H1 (cell line): ENCODE measurements around the gene SFRP5. TPM values are rescaled to one million over a fixed set of nuclear protein-coding genes. Genes with fewer than 3 reads are reported as not detected.
A peak's percentile ranks its signal among the peaks of the same experiment; 100 is the strongest.

Experiments used
- CTCF ChIA-PET: fragments of 300-600 bp; sonication (Branson Sonifier 250); formaldehyde crosslinking; loops from one replicate; lab custom pipeline; 2021; ENCODE audit not compliant: partially characterized antibody; lab: Charles Lee
- POLR2A ChIA-PET: fragments of 300-600 bp; sonication (Branson Sonifier 250); formaldehyde crosslinking; loops from one replicate; lab custom pipeline; 2021; ENCODE audit warnings: inconsistent platforms; ENCODE audit not compliant: partially characterized antibody; lab: Charles Lee
- DNase-seq, 2 experiments: peaks; one replicate each; pipeline versions ENCODE4 v3.0.0 to v3.0.0-alpha.2; 2010 to 2022; ENCODE audit warnings: low spot score in 2 of 2, low read depth in 1 of 2, mixed read lengths in 1 of 2
- FAIRE-seq: peaks from 2 replicates; lab custom pipeline; 2011; peaks lifted over from hg19 to GRCh38; lab: Jason Lieb, UNC
- H2AFZ ChIP-seq: 2 replicates; pipeline ENCODE4 v1.8.1; 2012; ENCODE audit warnings: low read length, inconsistent platforms
- H2AK5ac ChIP-seq: 2 replicates; pipeline ENCODE4 v1.6.1; 2013; ENCODE audit warnings: low read depth, low read length
- H2BK120ac ChIP-seq: replicated peaks from 2 replicates; pipeline ENCODE3; 2013; ENCODE audit warnings: low read depth, low read length, inconsistent platforms
- H2BK12ac ChIP-seq: 2 replicates; pipeline ENCODE4 v1.6.1; 2013; ENCODE audit warnings: low read depth, low read length
- H2BK15ac ChIP-seq: 2 replicates; pipeline ENCODE4 v1.6.1; 2013; ENCODE audit warnings: low read length
- H2BK20ac ChIP-seq: 2 replicates; pipeline ENCODE4 v1.6.1; 2013; ENCODE audit warnings: low read length
- H2BK5ac ChIP-seq: 2 replicates; pipeline ENCODE4 v1.6.1; 2013; ENCODE audit warnings: low read depth, low read length
- H3K14ac ChIP-seq: 2 replicates; pipeline ENCODE4 v1.6.1; 2013; ENCODE audit warnings: inconsistent platforms; ENCODE audit not compliant: insufficient read length
- H3K18ac ChIP-seq: 2 replicates; pipeline ENCODE4 v1.6.1; 2013; ENCODE audit warnings: low read length; ENCODE audit errors: extremely low read depth
- H3K23ac ChIP-seq: 2 replicates; pipeline ENCODE4 v1.6.1; 2013; ENCODE audit warnings: inconsistent platforms; ENCODE audit not compliant: insufficient read length
- H3K23me2 ChIP-seq: 2 replicates; pipeline ENCODE4 v1.6.1; 2013; ENCODE audit warnings: low read depth, low read length
- H3K27ac ChIP-seq: 2 replicates; pipeline ENCODE4 v1.6.1; 2011; ENCODE audit warnings: low read depth, low read length, inconsistent platforms
- H3K27me3 ChIP-seq, 4 experiments: replicated peaks in 1 of 4; 1 replicate in 1 of 4; 2 replicates in 3 of 4; pipeline versions ENCODE4 v1.6.1 to v1.8.1; 2011 to 2013; ENCODE audit warnings: low read length in 3 of 4, mild to moderate bottlenecking in 3 of 4, inconsistent platforms in 2 of 4, mixed read lengths in 2 of 4, moderate library complexity in 1 of 4; ENCODE audit not compliant: control insufficient read depth in 3 of 4, insufficient read depth in 3 of 4; ENCODE audit errors: extremely low read depth in 1 of 4
- H3K36me3 ChIP-seq, 4 experiments: 2 replicates each; pipeline versions ENCODE4 v1.6.1 to v1.8.1; 2011 to 2013; ENCODE audit warnings: mild to moderate bottlenecking in 4 of 4, low read length in 3 of 4, moderate library complexity in 2 of 4, control low read depth in 1 of 4, inconsistent platforms in 1 of 4; ENCODE audit not compliant: insufficient read depth in 4 of 4, control insufficient read depth in 2 of 4
- H3K4ac ChIP-seq: replicated peaks from 2 replicates; pipeline ENCODE3; 2013; ENCODE audit warnings: low read length, low read depth, mixed read lengths, inconsistent platforms; ENCODE audit not compliant: insufficient read length
- H3K4me1 ChIP-seq, 4 experiments: replicated peaks in 1 of 4; 1 replicate in 1 of 4; 2 replicates in 3 of 4; pipeline versions ENCODE4 v1.6.1 to v1.8.1; 2011 to 2013; ENCODE audit warnings: low read length in 3 of 4, inconsistent platforms in 2 of 4, mixed read lengths in 1 of 4; ENCODE audit not compliant: insufficient read depth in 4 of 4, control insufficient read depth in 3 of 4
- H3K4me2 ChIP-seq, 2 experiments: 2 replicates each; pipeline versions ENCODE4 v1.6.1 to v1.8.1; 2011 to 2013; ENCODE audit warnings: low read depth in 2 of 2, low read length in 2 of 2, control low read depth in 1 of 2, inconsistent platforms in 1 of 2, mild to moderate bottlenecking in 1 of 2; ENCODE audit not compliant: insufficient read depth in 1 of 2
- H3K4me3 ChIP-seq, 4 experiments: fragments of 200-600, 300-600 bp in 1 of 4; sonication (generic), shearing (Covaris generic), sonication (Bioruptor Twin) in 1 of 4; 2 replicates each; pipeline versions ENCODE4 v1.5.1 to v1.8.1; 2011 to 2016; ENCODE audit warnings: low read length in 4 of 4, low read depth in 3 of 4, control low read depth in 2 of 4, inconsistent platforms in 2 of 4, mild to moderate bottlenecking in 2 of 4, mixed read lengths in 1 of 4, moderate library complexity in 1 of 4; ENCODE audit not compliant: insufficient read depth in 2 of 4; ENCODE audit errors: extremely low read depth in 1 of 4
- H3K56ac ChIP-seq: replicated peaks from 2 replicates; pipeline ENCODE3; 2013; ENCODE audit warnings: low read depth, mild to moderate bottlenecking, mixed read lengths, low read length, inconsistent platforms; ENCODE audit not compliant: insufficient read length
- H3K79me1 ChIP-seq: 2 replicates; pipeline ENCODE4 v1.6.1; 2013; ENCODE audit warnings: low read depth, low read length, control low read depth
- H3K79me2 ChIP-seq, 2 experiments: 2 replicates each; pipeline versions ENCODE4 v1.6.1 to v1.8.1; 2012 to 2013; ENCODE audit warnings: low read length in 2 of 2, mild to moderate bottlenecking in 2 of 2, inconsistent platforms in 1 of 2; ENCODE audit not compliant: insufficient read depth in 2 of 2, control insufficient read depth in 1 of 2
- H3K9ac ChIP-seq, 4 experiments: replicated peaks in 1 of 4; 1 replicate in 1 of 4; 2 replicates in 3 of 4; pipeline versions ENCODE4 v1.6.1 to v1.8.1; 2011 to 2013; ENCODE audit warnings: low read depth in 3 of 4, low read length in 3 of 4, control low read depth in 2 of 4, mild to moderate bottlenecking in 2 of 4, moderate library complexity in 2 of 4, inconsistent platforms in 1 of 4; ENCODE audit errors: extremely low read depth in 1 of 4
- H3K9me3 ChIP-seq, 2 experiments: 2 replicates each; pipeline versions ENCODE4 v1.6.1 to v1.8.1; 2012 to 2013; ENCODE audit warnings: mild to moderate bottlenecking in 2 of 2, moderate library complexity in 2 of 2, control low read depth in 1 of 2, inconsistent platforms in 1 of 2, low read depth in 1 of 2, low read length in 1 of 2, mixed read lengths in 1 of 2; ENCODE audit not compliant: insufficient read depth in 2 of 2
- H4K20me1 ChIP-seq, 2 experiments: replicated peaks in 1 of 2; 2 replicates each; pipeline versions ENCODE3 to v1.8.1; 2011 to 2013; ENCODE audit warnings: inconsistent platforms in 2 of 2, low read length in 2 of 2, mild to moderate bottlenecking in 1 of 2; ENCODE audit not compliant: insufficient read depth in 2 of 2, control insufficient read depth in 1 of 2
- H4K5ac ChIP-seq: 2 replicates; pipeline ENCODE4 v1.6.1; 2013; ENCODE audit warnings: low read length, low read depth, mixed read lengths, inconsistent platforms; ENCODE audit not compliant: insufficient read length
- H4K8ac ChIP-seq: 2 replicates; pipeline ENCODE4 v1.8.0; 2013; ENCODE audit warnings: mild to moderate bottlenecking, moderate library complexity, low read length, inconsistent platforms; ENCODE audit not compliant: insufficient read depth; ENCODE audit errors: extremely low read depth
- H4K91ac ChIP-seq: replicated peaks from 2 replicates; pipeline ENCODE3; 2013; ENCODE audit warnings: low read length, mixed read lengths, inconsistent platforms; ENCODE audit not compliant: insufficient read length
- GABPA ChIP-seq: IDR thresholded peaks from 2 replicates; pipeline ENCODE4 v1.6.1; 2011; ENCODE audit warnings: mild to moderate bottlenecking, low read length, moderate library complexity, borderline replicate concordance; ENCODE audit not compliant: insufficient read depth
- KDM5A ChIP-seq: fragments of 200-600 bp; IDR thresholded peaks from 2 replicates; pipeline ENCODE4 v1.7.1; 2012; ENCODE audit warnings: mild to moderate bottlenecking, low read length, inconsistent platforms, mixed read lengths
- RXRA ChIP-seq: IDR thresholded peaks from 2 replicates; pipeline ENCODE4 v1.6.1; 2011; ENCODE audit warnings: low read depth, mild to moderate bottlenecking, low read length, moderate library complexity; ENCODE audit not compliant: insufficient read depth
- SIX5 ChIP-seq: IDR thresholded peaks from 2 replicates; pipeline ENCODE4 v1.6.1; 2011; ENCODE audit warnings: mild to moderate bottlenecking, low read depth, low read length
- SUZ12 ChIP-seq: fragments of 200-600 bp; sonication (generic); IDR thresholded peaks from 2 replicates; pipeline ENCODE4 v1.6.1; 2012; ENCODE audit warnings: mild to moderate bottlenecking, inconsistent platforms, low read length, moderate library complexity, mixed read lengths
- TCF12 ChIP-seq: IDR thresholded peaks from 2 replicates; pipeline ENCODE4 v1.6.1; 2011; ENCODE audit warnings: low read depth, mild to moderate bottlenecking, low read length
- WGBS, 2 experiments: shearing (Covaris generic) in 1 of 2; methylation state at CpG; one replicate each; pipeline versions ENCODE4 v1.1.6 to v1.1.7; 2013 to 2015; ENCODE audit warnings: low lambda C conversion rate in 2 of 2, mixed read lengths in 2 of 2, inconsistent platforms in 1 of 2, low coverage in 1 of 2, missing lambda C conversion rate in 1 of 2; ENCODE audit not compliant: insufficient replicate concordance in 2 of 2, insufficient coverage in 1 of 2, insufficient read length in 1 of 2; ENCODE audit errors: extremely low coverage in 1 of 2, missing lambda C conversion rate in 1 of 2; 5-methylcytosine and 5-hydroxymethylcytosine counted together
- polyA plus RNA-seq, 7 experiments: library from polyadenylated mRNA; depleted of rRNA in 3 of 7; stranded (reverse) in 5 of 7; unstranded in 2 of 7; fragments of >200 nt in 5 of 7; fragments of 200-250 nt in 2 of 7; gene quantifications; 1 replicate in 5 of 7; 2 replicates in 1 of 7; 4 replicates in 1 of 7; pipeline versions ENCODE4 v1.2.1 to v1.2.3, GENCODE V29; 2011 to 2013; ENCODE audit warnings: missing spikeins in 2 of 7, mixed read lengths in 2 of 7
- total RNA-seq: library from RNA; stranded (reverse); fragmentation: NEBNext Ultra II Directional; extraction: Animal tissue kit (Norgen Biotek cat#: 25700); gene quantifications from 2 replicates; pipeline ENCODE4 v1.2.1, GENCODE V29; 2021
- TF ChIP-seq, protein P1 (sequence below): IDR thresholded peaks from 2 replicates; pipeline ENCODE4 v1.6.1; 2012; ENCODE audit warnings: inconsistent platforms

Gene SFRP5
- total and polyA plus RNA-seq, 2 of the 8 experiments (the other 6 are each of a cell fraction or from before 2014, with no cell fraction given): 3.9 to 5.9 TPM

DNA sequence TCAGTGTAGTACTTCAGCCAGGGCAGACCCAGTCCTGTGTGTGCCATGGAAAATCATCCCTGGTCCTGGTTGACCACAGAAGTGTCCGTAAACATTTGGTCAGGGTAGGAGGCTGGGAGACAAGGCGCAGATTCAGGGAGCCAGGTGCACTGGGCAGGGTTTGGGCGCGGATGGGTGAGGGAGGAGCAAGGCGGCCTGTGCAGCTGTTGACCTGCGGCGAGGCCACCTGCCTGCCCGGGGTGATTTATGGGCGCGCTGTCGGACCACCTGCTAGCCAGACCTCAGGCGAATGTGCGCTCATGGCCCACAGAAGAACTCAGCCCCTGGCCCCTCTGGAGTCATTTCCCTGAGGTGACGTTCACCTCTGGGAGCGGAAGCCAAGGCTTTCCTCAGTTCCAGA lies 6.6 kb downstream of the SFRP5 start:
- Histone ChIP-seq H3K9ac (no peak overlapping the region), H3K9me3 (no peaks in the 10 kb centered on the region), H4K20me1 (no peaks in the 10 kb centered on the region), H2AK5ac (no peak overlapping the region), H3K27me3 (peaks cover 1 to 17% (median 11%) of the 10 kb centered on the region in 4 experiments), H2BK5ac (no peak overlapping the region), H2BK20ac (no peak overlapping the region), H2BK120ac (no peak overlapping the region), H3K27ac (no peak overlapping the region), H3K4me2 (no peak overlapping the region), H3K14ac (no peak overlapping the region)
- WGBS, 2 experiments: 94% methylated on average over 15 of the region's 15 CpGs; no CpG with 5 or more reads in 1 of the 2 experiments
- TF ChIP-seq TCF12 (no peak), KDM5A (no peak), GABPA (no peak), RXRA (no peak), SUZ12 (no peak), SIX5 (no peak)
- TF ChIP-seq, protein P1, sequence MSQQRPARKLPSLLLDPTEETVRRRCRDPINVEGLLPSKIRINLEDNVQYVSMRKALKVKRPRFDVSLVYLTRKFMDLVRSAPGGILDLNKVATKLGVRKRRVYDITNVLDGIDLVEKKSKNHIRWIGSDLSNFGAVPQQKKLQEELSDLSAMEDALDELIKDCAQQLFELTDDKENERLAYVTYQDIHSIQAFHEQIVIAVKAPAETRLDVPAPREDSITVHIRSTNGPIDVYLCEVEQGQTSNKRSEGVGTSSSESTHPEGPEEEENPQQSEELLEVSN: no peak
- TF ChIP-seq, all 59 proteins: peak for 0
- no peak overlapping the region for H3K4me3 ChIP-seq
- no peaks in the 10 kb centered on the region for H3K79me1 ChIP-seq
- no peak overlapping the region for H4K8ac ChIP-seq
- no peak overlapping the region for H3K23ac ChIP-seq
- no peak overlapping the region for H4K91ac ChIP-seq
- no peaks in the 10 kb centered on the region for H3K23me2 ChIP-seq
- FAIRE-seq (no peak), DNase-seq (no peak)
- peaks cover 0 to under 1% (median 0%) of the 10 kb centered on the region in 4 experiments; a peak in 3 of 8 replicates for H3K36me3 ChIP-seq
- peaks cover 0 to 12% (median 7%) of the 10 kb centered on the region in 4 experiments; a peak in 6 of 7 replicates for H3K4me1 ChIP-seq
- no peak overlapping the region for H2BK12ac ChIP-seq
- H3K4ac ChIP-seq: no peak overlapping the region
- ChIA-PET POLR2A (interaction anchor here (1.8 kb wide), 1 partner anchor 13 kb away, joined by 6 read pairs; no protein-coding TSS in a partner anchor), CTCF (interaction anchor here (0.9 to 1.9 kb wide), 6 partner anchors 10 to 87 kb away, joined by 3 to 7 read pairs (median 4); no protein-coding TSS in a partner anchor)
- H3K18ac ChIP-seq: no peak overlapping the region
- H2AFZ ChIP-seq: no peak overlapping the region
- no peak overlapping the region for H4K5ac ChIP-seq
- 0 out of 2 replicates have a peak overlapping the region, but pooled peaks have one; percentile 46 for H2BK15ac ChIP-seq
- H3K79me2 ChIP-seq: no peaks in the 10 kb centered on the region
- no peak overlapping the region for H3K56ac ChIP-seq
